Measurements from ENCODE around the gene UNC5A. TPM values are rescaled to one million over a fixed set of nuclear protein-coding genes. Genes with fewer than 3 reads are reported as not detected.

UNC5A gene
- total RNA-seq, 4 donors from 2014 or later, result 0.48 TPM; not detected in 3

GRCh38 chr5:176784218-176785165 is 25.9 kb upstream of the UNC5A start:
- intact Hi-C loops (cut with DNase I; ENCODE audit: low total_unique reads), result no loop called here
- H3K36me3 ChIP-seq, result no peaks in the 10 kb centered on the region
- H3K9me3 ChIP-seq, result no peaks in the 10 kb centered on the region
- H3K27ac ChIP-seq, result no peak overlapping the region
- no peaks in the 10 kb centered on the region for H3K27me3 ChIP-seq
- TF ChIP-seq POLR2A (IDR thresholded peaks at IDR 0.05) (no peak), CTCF (IDR thresholded peaks at IDR 0.05) (no peak)
- H3K4me1 ChIP-seq, result no peaks in the 10 kb centered on the region
- no peak overlapping the region for H3K4me3 ChIP-seq
- no peak for DNase-seq

GRCh38 chr5:176785184-176786145 is 24.9 kb upstream of the UNC5A start:
- intact Hi-C loops (cut with DNase I; ENCODE audit: low total_unique reads), result no loop called here
- no peak overlapping the region for H3K27ac ChIP-seq
- no peak for TF ChIP-seq POLR2A (IDR thresholded peaks at IDR 0.05)
- no peak for TF ChIP-seq CTCF (IDR thresholded peaks at IDR 0.05)
- no peak overlapping the region for H3K4me3 ChIP-seq
- no peaks in the 10 kb centered on the region for H3K27me3 ChIP-seq
- no peaks in the 10 kb centered on the region for H3K4me1 ChIP-seq
- no peaks in the 10 kb centered on the region for H3K9me3 ChIP-seq
- DNase-seq, result no peak
- no peaks in the 10 kb centered on the region for H3K36me3 ChIP-seq

GRCh38 chr5:176787676-176788075 is 22.7 kb upstream of the UNC5A start:
- intact Hi-C loops (cut with DNase I; ENCODE audit: low total_unique reads), result no loop called here
- Histone ChIP-seq H3K27ac (no peak overlapping the region), H3K4me1 (no peaks in the 10 kb centered on the region), H3K4me3 (no peak overlapping the region), H3K27me3 (no peaks in the 10 kb centered on the region), H3K36me3 (no peaks in the 10 kb centered on the region), H3K9me3 (no peaks in the 10 kb centered on the region)
- no peak for DNase-seq
- TF ChIP-seq POLR2A (IDR thresholded peaks at IDR 0.05) (no peak), CTCF (IDR thresholded peaks at IDR 0.05) (no peak)

- intact Hi-C loops (cut with DNase I; ENCODE audit: low total_unique reads), result no loop called here
- Histone ChIP-seq H3K27me3 (no peaks in the 10 kb centered on the region), H3K4me1 (no peaks in the 10 kb centered on the region), H3K9me3 (no peaks in the 10 kb centered on the region), H3K4me3 (no peak overlapping the region), H3K27ac (no peak overlapping the region), H3K36me3 (no peaks in the 10 kb centered on the region)
- TF ChIP-seq POLR2A (IDR thresholded peaks at IDR 0.05) (no peak), CTCF (IDR thresholded peaks at IDR 0.05) (no peak)
- no peak for DNase-seq
These were observed 22.3 kb upstream of the UNC5A start for GRCh38 chr5:176788091-176788490.

All from uterus (tissue), 4 donors.